HG02885 (cell line): ENCODE results near the gene MRPL44.
A peak's percentile ranks its signal among the peaks of the same experiment; 100 is the strongest.

ENCODE experiments used
- ATAC-seq: cut with Tn5 transposase; IDR thresholded peaks from one replicate; pipeline ENCODE4 v1.9.1; 2021; ENCODE audit warnings: mild to moderate bottlenecking; ENCODE audit not compliant: unreplicated experiment, poor library complexity

The MRPL44 gene

GRCh38 chr2:223957092-223957851 is at the start of gene MRPL44:
Gene MRPL44 (plus strand): TSS chr2:223957463. CDS start chr2:223957473, 10 bp downstream.
- peak; percentile 89 for ATAC-seq

DNA sequence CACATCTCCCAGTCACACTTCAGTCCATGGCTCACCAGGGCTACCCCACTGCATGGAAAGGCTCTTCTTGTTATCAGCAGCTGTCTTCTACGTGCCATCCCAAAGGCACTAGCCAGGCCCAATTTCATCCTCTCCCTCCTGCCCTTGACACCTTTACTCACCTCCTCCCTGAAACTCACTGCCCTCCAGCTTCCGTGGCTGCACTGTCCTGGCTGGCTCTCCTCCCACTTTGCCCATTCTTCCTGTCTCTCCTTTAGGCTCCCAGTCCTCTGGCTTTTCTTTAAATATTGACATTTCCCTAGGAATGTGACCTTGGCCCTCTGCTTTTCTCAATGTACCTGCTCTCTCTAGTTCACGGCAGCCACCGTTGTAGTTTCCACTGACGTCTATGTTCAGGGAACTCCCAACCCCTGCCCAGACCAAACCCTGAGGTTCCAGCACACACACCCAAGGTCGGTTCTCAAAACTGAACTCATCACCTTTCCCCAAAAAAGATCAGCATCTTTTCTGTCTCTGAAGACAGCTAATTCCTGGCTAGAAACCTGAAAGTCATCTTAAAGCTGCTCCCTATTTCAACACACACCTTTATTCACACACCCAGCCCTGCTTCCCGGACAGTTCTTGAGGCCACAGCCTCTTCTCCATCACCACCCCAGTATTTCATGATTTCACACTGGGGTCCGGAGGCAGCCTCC is 48.8 kb upstream of the MRPL44 start:
- no peak for ATAC-seq

GRCh38 chr2:223909001-223909741 is 48.1 kb upstream of the MRPL44 start:
- no peak for ATAC-seq

DNA sequence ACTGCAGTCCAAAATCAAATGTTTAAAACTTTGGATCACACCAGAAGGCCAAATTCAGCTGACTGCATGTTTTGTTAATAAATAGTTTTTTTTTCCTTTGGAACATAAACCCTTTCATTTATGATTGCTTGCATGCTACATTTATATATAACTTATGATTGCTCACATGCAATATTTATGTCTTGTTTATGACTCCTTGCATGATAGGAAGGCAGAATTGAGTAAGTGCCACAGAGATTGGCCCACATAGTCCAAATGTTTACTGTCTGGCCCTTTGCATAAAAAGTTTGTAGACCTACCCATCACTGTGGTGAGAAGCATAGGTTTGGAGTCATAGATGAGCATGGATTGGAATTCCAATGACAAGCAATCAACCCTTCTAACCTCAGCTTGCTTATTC is 42.9 kb upstream of the MRPL44 start:
- ATAC-seq = no peak

GRCh38 chr2:223915071-223915470 is 42.2 kb upstream of the MRPL44 start:
- ATAC-seq = no peak

GRCh38 chr2:223916181-223916920 is 40.9 kb upstream of the MRPL44 start:
- no peak for ATAC-seq

DNA sequence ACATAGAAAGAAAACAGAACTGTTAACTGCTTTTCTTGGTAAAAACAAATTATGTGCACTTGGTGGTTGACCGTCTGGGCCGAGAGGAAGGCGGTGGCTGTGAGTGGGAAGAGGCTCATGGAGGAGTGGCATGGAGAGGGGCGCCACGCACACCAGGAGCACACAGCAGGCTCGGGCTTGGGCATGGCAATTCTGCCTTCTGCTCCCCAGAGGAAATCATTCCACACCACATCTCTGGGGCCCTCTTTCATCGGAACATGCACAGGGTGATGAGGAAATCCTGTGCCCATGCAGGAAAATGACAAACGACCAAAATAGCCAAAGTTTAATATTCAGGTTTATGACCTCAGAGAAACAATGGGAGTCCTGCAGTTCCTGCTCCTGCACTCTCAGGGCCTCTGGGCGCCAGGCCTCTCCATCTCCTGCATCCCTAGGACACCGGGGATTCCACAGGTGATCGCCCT is 38.6 kb upstream of the MRPL44 start:
- no peak for ATAC-seq

- no peak for ATAC-seq
These were observed 37.2 kb upstream of the MRPL44 start for GRCh38 chr2:223920109-223920508.

DNA sequence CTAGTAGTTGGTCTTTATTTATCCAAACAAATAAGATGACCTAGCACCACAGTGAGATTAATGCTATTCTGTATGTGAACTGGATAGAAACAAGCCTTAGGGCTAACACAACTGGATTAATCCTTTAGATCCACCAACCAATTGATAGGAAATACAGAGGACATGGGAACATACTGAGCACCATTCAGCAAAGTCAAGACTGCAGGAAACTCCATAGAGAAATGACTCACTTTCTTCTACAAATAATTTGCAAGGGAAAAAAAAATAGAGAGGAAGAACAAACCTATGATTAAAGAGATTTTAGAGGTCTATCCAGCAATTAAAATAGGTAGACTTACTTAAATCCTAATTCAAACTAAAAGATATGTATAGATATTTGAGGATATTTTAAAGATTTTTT is 36.1 kb upstream of the MRPL44 start:
- ATAC-seq = no peak

DNA sequence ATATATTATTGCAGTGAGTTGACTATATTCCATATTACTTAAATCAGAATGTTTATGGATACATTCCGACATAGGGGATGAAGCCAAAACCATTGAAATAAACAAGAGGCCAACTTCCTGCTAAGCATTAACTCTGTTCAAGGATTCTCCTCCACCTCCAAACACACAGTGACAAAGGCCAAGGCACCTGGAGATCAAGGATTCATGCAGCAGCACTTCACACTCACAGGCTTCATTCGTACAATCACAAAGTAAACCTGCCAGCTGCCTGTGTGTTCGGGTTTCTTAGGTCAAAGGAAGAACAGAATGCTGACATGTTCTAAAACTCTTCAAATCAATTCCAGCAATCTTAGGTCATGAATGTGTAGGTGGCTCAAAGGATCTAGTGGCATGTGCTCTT is 35.0 kb upstream of the MRPL44 start:
- no peak for ATAC-seq

DNA sequence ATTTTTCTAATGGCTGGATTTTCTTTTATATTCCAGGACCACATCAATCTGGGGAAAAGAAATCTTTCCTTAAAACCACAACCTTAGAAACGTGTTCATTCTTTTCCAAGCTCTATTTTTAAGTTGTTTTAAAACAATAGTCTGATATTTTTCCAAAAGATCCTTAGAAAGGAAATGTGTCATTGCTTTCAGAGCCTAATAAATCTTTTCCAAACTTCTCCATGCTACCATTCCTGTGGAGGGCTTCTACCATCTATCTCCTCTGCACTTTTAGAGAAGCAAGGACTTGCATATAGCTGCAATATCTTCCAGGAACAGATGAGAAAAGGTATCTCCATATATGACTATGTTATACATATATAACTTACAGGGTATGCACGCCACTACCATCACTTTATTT is 33.3 kb upstream of the MRPL44 start:
- ATAC-seq = no peak

GRCh38 chr2:223925106-223925505 is 32.2 kb upstream of the MRPL44 start:
- ATAC-seq = no peak

- ATAC-seq = no peak
These were observed 28.9 kb upstream of the MRPL44 start for GRCh38 chr2:223928113-223929006.

DNA sequence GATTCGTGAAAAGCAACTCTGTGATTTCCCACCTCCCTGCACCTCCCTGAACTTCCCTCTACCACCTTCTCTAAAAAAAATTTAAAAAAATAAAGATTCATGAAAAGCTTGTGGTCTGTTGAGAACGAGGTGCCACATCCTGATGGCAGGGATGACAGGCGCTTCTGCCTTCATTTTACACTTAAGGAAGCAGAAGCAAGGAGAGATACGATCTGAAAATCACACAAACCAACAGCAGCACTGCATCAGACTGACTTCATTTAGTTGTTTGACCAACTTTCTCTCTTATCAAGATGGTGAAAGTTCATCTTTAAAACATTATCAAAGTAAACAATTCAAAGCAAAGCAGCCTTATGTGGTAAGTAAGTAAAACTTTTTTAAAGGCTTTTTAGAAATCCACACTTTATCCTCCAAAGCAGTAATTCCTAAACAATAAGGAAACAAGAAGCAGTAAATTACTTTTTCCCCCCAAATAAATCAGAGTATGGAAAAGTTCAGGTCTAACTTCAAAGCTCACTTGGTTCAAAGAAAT is 27.6 kb upstream of the MRPL44 start:
- no peak for ATAC-seq

DNA sequence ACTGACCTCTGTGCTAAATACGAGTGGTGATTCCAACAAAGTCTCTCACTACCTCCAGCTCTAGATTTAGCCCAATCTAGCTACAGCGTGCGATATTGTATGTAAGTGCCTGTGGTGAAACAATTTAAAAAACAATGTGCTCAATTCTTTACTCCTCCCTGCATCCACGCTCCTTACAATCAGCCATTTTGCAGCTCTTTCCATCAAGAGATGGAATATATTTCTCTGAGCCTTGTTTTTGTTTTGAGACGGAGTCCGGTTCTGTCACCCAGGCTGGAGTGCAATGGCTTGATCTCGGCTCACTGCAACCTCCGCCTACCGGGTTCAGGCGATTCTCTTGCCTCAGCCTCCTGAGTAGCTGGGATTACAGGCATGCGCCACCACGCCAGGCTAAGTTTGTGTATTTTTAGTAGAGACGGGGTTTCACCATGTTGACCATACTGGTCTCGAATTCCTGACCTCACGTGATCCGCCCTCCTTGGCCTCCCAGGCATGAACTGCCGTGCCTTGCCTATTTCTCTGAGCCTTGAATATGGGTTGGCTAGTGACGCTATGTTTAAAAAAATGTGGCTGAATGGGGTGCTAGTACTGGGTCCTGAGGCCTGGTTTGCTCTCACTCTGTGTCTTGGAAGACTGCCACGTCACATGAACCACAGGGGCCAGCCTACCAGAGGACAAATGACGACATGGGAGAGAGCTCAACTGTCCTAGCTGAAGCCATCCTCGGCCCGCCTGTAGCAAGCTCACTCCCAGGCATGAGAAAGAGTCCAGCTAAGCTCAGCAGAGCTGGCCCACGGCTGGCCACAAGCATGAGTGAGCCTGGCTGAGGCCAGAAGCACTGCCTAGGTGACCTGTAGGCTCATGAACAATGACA is 26.9 kb upstream of the MRPL44 start:
- ATAC-seq = no peak

GRCh38 chr2:223932816-223933800 is 24.2 kb upstream of the MRPL44 start:
- no peak for ATAC-seq

GRCh38 chr2:223934870-223935269 is 22.4 kb upstream of the MRPL44 start:
- ATAC-seq = no peak
